HCT116 (cell line): ENCODE results near the gene LSM12.
"Not testable (repeated sequence)": the region's sequence is repeated elsewhere in the genome, so short reads cannot be mapped to it uniquely, and the experiment has no call there.

Source experiments
- CBX3 ChIP-seq: IDR thresholded peaks from 2 replicates; pipeline ENCODE4 v1.6.1; 2012; ENCODE audit warnings: low read depth
- CEBPB ChIP-seq: IDR thresholded peaks from 2 replicates; pipeline ENCODE4 v1.6.1; 2012; ENCODE audit warnings: low read depth
- EGR1 ChIP-seq: IDR thresholded peaks from 2 replicates; pipeline ENCODE4 v1.6.1; 2012; ENCODE audit warnings: low read depth
- POLR2A ChIP-seq: IDR thresholded peaks from 2 replicates; pipeline ENCODE4 v1.7.0; 2011; ENCODE audit warnings: borderline replicate concordance; ENCODE audit not compliant: insufficient read depth, insufficient read length; ENCODE audit errors: extremely low read depth
- POLR2AphosphoS5 ChIP-seq: IDR thresholded peaks from 2 replicates; pipeline ENCODE4 v1.6.1; 2011; ENCODE audit warnings: mild to moderate bottlenecking, low read depth, low read length, moderate library complexity
- RAD21 ChIP-seq: IDR thresholded peaks from 2 replicates; pipeline ENCODE4 v1.6.1; 2012; ENCODE audit warnings: low read depth, mild to moderate bottlenecking
- TF ChIP-seq, protein P1 (sequence below), 3 experiments: fragments of 200-600 bp in 1 of 3; sonication (generic) in 1 of 3; IDR thresholded peaks in 2 of 3; conservative IDR thresholded peaks in 1 of 3; 2 replicates each; pipeline ENCODE4 v1.5.1; 2012 to 2017; ENCODE audit warnings: low read depth in 2 of 3, low read length in 2 of 3, antibody characterized with exemption in 1 of 3, borderline replicate concordance in 1 of 3, control low read depth in 1 of 3, mild to moderate bottlenecking in 1 of 3, mixed read lengths in 1 of 3, mixed run types in 1 of 3, moderate library complexity in 1 of 3; ENCODE audit not compliant: insufficient read depth in 1 of 3

DNA sequence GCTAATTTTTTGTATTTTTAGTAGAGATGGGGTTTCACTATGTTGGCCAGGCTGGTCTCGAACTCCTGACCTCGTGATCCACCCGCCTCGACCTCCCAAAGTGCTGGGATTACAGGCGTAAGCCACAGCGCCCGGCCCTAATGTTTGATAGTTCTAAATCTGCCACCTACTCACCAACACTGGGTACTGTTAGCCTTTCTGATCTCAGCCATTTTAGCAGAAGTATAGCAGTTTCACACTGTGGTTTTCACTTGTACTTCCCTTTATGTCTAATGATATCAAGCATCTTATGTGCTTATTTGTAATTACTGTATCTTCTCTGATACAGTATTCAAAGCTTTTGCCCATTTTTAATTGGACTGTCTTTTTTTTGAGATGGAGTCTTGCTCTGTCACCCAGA lies 19.6 kb downstream of the LSM12 start:
- not testable (repeated sequence) for TF ChIP-seq CEBPB, RAD21, POLR2A, POLR2AphosphoS5, EGR1, CBX3
- TF ChIP-seq, protein P1, sequence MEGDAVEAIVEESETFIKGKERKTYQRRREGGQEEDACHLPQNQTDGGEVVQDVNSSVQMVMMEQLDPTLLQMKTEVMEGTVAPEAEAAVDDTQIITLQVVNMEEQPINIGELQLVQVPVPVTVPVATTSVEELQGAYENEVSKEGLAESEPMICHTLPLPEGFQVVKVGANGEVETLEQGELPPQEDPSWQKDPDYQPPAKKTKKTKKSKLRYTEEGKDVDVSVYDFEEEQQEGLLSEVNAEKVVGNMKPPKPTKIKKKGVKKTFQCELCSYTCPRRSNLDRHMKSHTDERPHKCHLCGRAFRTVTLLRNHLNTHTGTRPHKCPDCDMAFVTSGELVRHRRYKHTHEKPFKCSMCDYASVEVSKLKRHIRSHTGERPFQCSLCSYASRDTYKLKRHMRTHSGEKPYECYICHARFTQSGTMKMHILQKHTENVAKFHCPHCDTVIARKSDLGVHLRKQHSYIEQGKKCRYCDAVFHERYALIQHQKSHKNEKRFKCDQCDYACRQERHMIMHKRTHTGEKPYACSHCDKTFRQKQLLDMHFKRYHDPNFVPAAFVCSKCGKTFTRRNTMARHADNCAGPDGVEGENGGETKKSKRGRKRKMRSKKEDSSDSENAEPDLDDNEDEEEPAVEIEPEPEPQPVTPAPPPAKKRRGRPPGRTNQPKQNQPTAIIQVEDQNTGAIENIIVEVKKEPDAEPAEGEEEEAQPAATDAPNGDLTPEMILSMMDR (IDR thresholded peaks at IDR 0.05 in 2 of 3, conservative IDR thresholded peaks at IDR 0.05 in 1 of 3; ENCODE audit: borderline replicate concordance in 1 of 3, insufficient read depth in 1 of 3, low read depth in 2 of 3, low read length in 2 of 3): not testable (repeated sequence)
